Activated effector memory CD4-positive, alpha-beta T cell treated with Interleukin-2 at 50 U/mL for 16 hours (primary cell): ENCODE data around the gene TCF3.
"Not testable (repeated sequence)": the region's sequence is repeated elsewhere in the genome, so short reads cannot be mapped to it uniquely, and the experiment has no call there.

Source experiments
- DNase-seq: peaks from one replicate; pipeline ENCODE4 v3.0.0-alpha.2; 2020

Gene TCF3

GRCh38 chr19:1672769-1673644 is 20.6 kb upstream of the TCF3 start:
- DNase-seq: no peak

GRCh38 chr19:1672038-1672768 is 19.8 kb upstream of the TCF3 start:
- peak; percentile 33 for DNase-seq

DNA sequence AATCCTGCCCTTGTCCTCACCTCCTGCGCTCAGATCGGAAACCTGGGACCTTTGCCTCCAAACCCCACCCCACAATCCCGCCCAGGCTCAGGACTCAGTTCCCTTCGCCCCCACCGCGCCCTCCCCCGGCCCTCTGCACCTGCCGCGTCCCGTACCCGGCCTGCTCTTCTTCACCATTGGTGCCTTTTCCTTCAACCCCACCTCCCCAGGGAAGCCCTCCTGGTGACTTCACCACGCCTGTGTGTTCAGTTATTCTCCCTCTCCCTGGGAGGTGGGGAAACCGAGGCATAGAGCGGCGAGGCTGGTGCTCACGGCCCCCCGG is 19.3 kb upstream of the TCF3 start:
- no peak for DNase-seq

GRCh38 chr19:1670747-1671146 is 18.3 kb upstream of the TCF3 start:
- not testable (repeated sequence) for DNase-seq

GRCh38 chr19:1668486-1669270 is 16.3 kb upstream of the TCF3 start:
- DNase-seq: no peak

GRCh38 chr19:1668048-1668485 is 15.7 kb upstream of the TCF3 start:
- DNase-seq: no peak

DNA sequence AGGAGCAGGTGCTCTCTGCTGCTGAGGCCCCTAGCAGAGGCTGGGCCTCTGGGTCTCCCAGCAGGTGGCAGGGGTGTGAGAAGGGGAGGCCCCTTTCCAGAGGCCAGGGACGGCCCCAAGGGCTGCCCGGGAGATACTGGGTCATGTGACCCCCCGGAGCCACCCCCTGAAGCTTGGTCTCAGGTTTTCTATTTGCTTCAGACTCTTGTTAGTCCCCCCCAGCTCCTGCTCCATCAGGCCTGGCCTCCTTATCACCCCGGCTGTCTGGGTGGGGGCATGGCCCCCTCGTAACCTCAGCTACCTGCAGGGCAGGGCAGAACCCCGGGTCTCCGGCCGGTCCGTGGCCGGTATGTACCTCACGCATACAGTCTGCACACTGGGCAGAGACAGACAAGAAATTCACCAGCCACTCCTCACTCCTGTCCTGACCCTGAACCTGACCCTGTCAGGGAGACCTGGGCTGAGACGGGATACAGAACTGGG is 13.2 kb upstream of the TCF3 start:
- no peak for DNase-seq

GRCh38 chr19:1663852-1664251 is 11.4 kb upstream of the TCF3 start:
- DNase-seq: no peak

- not testable (repeated sequence) for DNase-seq
Observed at GRCh38 chr19:1663227-1663626, 10.8 kb upstream of the TCF3 start.

- no peak for DNase-seq
Observed at GRCh38 chr19:1661995-1662394, 9.6 kb upstream of the TCF3 start.

- DNase-seq: no peak
Observed at GRCh38 chr19:1659084-1659427, 6.6 kb upstream of the TCF3 start.

GRCh38 chr19:1658150-1659083 is 6.0 kb upstream of the TCF3 start:
- DNase-seq: no peak

DNA sequence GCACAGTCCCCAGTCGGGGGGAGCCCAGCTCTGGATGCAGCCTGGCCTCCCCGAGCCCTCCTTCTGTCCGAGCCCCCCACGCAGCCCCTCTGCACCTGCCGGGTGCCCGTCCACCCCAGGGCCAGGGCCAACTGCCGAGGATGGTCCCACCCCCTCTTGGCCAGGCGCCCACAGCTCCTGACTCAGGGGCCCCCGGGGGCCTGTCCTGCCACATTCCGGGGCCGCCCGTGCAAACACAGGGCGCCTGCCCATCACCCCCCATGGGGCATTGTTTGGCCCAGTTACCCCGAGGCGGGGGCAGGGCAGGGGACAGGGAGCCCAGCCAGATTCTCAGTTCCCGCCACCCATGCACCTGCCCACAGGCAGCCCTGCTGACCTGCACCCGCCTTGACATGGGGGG is 5.3 kb upstream of the TCF3 start:
- DNase-seq: no peak

DNA sequence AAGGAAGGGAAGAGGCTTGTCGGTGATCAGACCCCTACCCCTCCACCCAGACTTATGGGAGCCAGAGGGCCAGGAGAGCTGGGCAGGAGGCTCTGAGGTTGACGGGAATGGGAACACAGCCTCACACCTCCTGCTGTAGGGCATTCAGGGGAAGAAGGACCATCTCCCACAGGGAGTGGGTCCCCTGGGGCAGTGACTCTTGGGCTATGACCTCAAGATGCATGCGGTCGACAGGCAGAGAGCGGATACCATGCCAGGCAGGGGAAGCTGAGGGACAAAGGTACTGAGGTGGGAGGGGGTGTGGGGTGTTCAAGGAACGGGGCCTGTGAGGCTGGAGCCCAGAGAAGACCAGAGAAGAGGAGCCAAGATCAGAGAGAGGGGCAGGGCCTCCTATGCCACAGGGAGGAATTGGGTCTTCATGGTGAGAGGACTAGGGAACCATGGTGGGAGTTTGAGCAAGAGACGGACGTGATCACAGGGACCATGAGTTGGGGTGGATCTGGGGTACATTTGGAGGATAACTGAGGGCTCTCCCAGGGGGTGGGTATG is 4.6 kb upstream of the TCF3 start:
- no peak for DNase-seq

GRCh38 chr19:1655987-1656608 is 3.7 kb upstream of the TCF3 start:
- DNase-seq: no peak

GRCh38 chr19:1655131-1655981 is 2.9 kb upstream of the TCF3 start:
- DNase-seq: no peak

GRCh38 chr19:1654178-1654792 is 1.9 kb upstream of the TCF3 start:
- no peak for DNase-seq

- no peak for DNase-seq
Observed at GRCh38 chr19:1653300-1653628, 849 bp upstream of the TCF3 start.

DNA sequence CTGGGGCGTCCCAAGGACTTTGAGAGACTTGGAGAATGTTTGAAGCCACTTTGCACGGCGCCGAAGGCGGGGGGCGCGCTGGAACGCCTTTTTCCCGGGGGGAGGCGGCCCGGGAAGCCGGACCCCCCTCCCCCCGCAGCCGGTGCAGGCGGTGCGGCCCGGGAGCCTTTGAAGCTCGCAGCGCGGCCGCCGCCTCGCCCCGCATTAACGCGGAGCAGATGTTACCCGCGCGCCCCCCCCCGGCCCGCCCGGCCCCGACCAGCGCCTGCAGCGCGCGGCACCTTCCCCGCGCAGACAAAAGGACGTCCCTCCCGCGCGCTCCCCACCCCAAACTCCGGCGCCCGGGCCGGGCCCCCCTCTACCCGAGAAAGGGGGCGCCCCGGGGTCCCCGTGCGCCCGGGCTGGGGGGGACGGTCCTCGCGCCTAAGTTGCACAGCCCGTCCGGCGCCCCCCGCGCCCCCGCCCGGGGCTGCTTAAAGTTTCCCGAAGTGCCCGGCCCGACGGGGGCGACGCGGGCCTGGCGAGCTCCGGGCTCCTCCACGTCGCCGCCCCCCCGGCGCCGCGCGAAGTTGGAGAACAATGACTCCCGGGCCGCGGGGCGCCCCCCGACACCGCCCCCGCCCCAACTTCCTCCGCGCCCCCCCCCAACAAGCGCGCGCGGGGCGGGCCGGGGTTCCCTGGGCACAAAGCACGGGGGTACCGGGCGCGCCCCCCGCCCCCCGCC is 685 bp downstream of the TCF3 start:
- DNase-seq: peak; percentile 37
